Measurements from ENCODE around the gene SMOC2.

Gene SMOC2

DNA sequence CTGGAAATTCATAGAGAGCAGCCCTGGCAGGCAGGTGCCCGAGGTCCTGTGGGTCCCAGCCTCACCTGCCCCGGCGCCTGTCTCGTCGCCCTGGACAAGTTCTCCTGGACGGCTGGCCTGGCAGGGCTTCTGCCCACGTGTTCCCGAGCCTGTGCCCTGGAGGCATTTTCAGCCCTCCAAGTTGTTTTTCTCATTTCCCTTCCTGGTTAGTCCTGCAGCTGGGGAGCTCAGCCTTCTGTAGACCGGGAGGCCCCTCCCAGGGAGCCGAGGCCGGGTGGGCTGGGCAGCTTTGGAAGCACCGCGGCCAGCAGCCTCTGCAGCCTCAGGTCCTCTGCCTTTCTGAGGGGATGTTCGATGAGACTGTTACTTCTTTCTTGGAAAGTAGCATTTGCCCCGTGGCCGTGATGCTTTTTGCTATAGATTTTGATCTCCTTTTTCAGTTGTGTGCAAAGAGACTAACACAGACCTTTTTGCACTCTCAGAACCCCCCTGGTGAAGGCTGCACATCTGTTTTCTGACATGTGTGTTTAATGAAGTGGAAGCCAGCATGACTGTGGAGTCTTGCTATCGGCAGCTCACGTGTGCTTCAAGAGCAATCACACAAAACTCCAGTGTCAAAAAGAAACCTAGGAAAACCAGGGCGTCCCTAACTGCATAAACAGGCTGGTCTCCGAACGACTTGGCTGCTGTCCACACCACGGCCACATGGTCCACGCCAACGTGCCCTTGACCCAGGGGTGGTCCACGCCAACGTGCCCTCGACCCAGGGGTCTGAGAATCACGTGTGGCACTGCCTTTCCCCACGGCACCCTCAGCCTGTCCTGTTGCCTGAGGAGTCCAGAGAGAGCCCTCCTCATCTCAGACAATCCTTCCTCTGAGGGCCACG lies 207.5 kb downstream of the SMOC2 start:
- no peaks in the 10 kb centered on the region for H3K9me3 Mint-ChIP-seq
- H3K4me3 Mint-ChIP-seq: no peak overlapping the region
- H3K27ac Mint-ChIP-seq: no peak overlapping the region
- no peaks in the 10 kb centered on the region for H3K4me1 Mint-ChIP-seq (ENCODE audit: low read depth)
- no peak for DNase-seq
- H3K27me3 Mint-ChIP-seq: peaks cover 22% of the 10 kb centered on the region
- H3K36me3 Mint-ChIP-seq (ENCODE audit: low read depth): no peaks in the 10 kb centered on the region

DNA sequence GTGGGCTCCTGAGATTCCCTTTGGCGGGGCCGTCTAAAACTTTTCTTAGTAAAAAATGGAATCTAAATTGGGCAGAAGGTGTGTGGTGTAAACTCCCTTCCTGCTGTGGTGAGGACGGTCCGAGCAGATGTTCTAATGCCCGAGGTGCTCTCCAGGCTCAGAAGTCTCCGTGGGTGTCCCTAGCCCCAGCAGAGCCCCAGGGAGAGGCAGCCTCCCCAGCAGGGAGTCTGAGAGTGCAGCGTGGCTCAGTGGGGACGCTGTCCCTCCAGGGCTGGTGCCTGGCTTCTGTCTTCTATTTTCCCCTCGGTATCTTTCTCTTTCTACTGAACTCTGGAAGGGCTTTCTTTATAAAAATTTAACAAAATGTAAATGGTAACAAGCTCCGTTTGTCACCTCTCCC lies 208.2 kb downstream of the SMOC2 start:
- DNase-seq: no peak
- H3K4me1 Mint-ChIP-seq (ENCODE audit: low read depth): no peaks in the 10 kb centered on the region
- no peak overlapping the region for H3K27ac Mint-ChIP-seq
- no peaks in the 10 kb centered on the region for H3K36me3 Mint-ChIP-seq (ENCODE audit: low read depth)
- H3K9me3 Mint-ChIP-seq: no peaks in the 10 kb centered on the region
- no peak overlapping the region for H3K4me3 Mint-ChIP-seq
- H3K27me3 Mint-ChIP-seq: peaks cover 22% of the 10 kb centered on the region

DNA sequence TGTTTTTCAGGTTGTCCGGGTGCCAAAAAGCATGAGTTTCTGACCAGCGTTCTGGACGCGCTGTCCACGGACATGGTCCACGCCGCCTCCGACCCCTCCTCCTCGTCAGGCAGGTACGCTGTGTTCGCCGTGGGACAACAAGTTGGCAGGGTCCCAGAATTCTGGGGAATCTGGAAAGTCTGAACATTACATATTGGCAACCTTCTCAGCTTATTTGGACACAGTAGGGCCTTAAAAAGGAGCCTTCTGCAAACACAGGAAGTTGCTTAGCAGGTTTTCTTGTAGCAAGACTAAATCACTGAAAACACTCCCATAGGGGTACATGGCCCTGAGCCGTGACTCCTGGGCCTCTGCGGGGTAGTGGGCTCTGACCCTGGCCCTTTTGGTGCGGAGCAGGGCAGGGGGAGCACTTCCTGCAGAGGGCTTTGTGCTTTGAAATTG lies 209.7 kb downstream of the SMOC2 start:
- Mint-ChIP-seq H3K27ac (no peak overlapping the region), H3K36me3 (ENCODE audit: low read depth) (no peaks in the 10 kb centered on the region), H3K9me3 (no peaks in the 10 kb centered on the region), H3K4me3 (no peak overlapping the region), H3K27me3 (peaks cover 22% of the 10 kb centered on the region), H3K4me1 (ENCODE audit: low read depth) (no peaks in the 10 kb centered on the region)
- DNase-seq: no peak

DNA sequence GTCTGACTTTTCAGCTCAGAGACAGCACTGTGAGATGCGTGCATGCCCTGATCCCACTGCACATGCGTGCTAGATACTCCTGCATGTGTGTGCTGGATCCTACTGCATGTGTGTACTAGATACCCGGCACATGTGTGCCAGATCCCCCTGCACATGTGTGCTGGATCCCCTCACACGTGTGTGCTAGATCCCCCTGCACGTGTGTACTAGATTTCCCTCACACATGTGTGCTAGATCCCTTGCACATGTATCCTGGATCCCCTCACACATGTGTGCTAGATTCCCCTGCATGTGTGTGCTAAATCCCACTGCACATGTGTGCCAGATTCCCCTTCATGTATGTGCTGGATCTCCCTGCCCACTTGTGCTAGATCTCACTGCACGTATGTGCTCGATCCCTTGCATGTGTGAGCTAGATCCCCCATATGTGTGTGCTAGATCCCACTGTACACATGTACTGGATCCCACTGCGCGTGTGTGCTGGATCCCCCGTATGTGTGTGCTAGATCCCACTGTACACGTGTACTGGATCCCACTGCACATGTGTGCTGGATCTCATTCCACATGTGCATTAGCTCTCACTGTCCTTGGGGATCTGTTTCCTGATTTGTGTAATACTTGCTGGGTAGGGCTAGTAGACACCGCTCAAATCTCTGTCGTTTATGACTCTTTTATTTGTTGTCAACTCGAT lies 214.6 kb downstream of the SMOC2 start:
- Mint-ChIP-seq H3K27ac (no peak overlapping the region), H3K4me3 (no peak overlapping the region), H3K27me3 (no peaks in the 10 kb centered on the region), H3K9me3 (no peaks in the 10 kb centered on the region), H3K36me3 (ENCODE audit: low read depth) (no peaks in the 10 kb centered on the region), H3K4me1 (ENCODE audit: low read depth) (peaks cover 2% of the 10 kb centered on the region)
- DNase-seq: no peak

DNA sequence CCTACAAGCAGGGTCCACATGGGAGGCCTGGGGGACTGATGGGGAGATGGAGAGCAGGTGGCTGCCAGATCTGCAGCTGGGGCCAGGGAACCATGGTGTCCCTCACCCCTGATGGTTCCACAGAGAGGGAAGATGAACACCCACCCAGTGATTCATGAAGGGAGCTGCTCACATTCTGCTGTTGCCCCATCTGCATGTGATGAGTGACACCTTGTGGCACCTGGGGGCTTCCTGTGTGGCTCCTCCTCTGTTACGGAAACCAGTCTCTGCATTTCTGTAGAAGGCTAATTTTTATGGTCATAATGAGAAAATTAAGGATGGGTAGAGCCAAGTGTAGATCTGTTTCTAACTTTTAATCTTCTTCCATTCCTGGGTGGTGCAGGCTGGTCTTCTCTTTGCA lies 217.1 kb downstream of the SMOC2 start:
- peaks cover 10% of the 10 kb centered on the region for H3K27me3 Mint-ChIP-seq
- no peaks in the 10 kb centered on the region for H3K9me3 Mint-ChIP-seq
- no peak overlapping the region for H3K4me3 Mint-ChIP-seq
- peaks cover 2% of the 10 kb centered on the region for H3K4me1 Mint-ChIP-seq (ENCODE audit: low read depth)
- no peak for DNase-seq
- H3K27ac Mint-ChIP-seq: no peak overlapping the region
- no peaks in the 10 kb centered on the region for H3K36me3 Mint-ChIP-seq (ENCODE audit: low read depth)

DNA sequence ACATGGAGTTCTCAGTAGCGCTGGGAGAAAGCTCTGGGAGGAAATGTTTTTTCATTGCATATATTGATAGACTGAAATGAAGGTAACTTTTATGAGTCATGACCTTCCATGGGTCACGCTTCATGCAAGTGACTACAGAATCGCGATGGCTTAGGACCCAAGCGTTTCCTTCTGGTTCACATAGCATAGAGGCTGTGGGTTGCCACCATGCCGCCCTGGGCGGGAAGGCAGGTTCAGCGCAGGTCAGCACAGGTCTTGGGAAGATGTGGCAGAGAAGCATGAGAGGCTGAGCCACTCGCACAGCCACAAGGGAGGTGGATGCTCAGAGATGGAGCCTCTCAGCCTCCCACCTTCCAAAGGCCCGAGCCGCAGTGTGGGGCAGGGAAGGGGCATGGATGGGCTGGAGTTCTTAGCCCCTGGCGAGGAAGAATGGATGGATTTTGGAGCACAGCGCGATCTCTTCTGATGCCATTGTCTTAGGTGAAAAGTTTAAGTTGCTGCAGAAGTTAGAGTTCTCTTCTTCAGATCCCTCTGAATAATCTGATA lies 219.5 kb downstream of the SMOC2 start:
- DNase-seq: no peak
- Mint-ChIP-seq H3K9me3 (no peaks in the 10 kb centered on the region), H3K27me3 (peaks cover 15% of the 10 kb centered on the region), H3K4me1 (ENCODE audit: low read depth) (peaks cover 2% of the 10 kb centered on the region), H3K36me3 (ENCODE audit: low read depth) (no peaks in the 10 kb centered on the region), H3K27ac (no peak overlapping the region), H3K4me3 (no peak overlapping the region)

DNA sequence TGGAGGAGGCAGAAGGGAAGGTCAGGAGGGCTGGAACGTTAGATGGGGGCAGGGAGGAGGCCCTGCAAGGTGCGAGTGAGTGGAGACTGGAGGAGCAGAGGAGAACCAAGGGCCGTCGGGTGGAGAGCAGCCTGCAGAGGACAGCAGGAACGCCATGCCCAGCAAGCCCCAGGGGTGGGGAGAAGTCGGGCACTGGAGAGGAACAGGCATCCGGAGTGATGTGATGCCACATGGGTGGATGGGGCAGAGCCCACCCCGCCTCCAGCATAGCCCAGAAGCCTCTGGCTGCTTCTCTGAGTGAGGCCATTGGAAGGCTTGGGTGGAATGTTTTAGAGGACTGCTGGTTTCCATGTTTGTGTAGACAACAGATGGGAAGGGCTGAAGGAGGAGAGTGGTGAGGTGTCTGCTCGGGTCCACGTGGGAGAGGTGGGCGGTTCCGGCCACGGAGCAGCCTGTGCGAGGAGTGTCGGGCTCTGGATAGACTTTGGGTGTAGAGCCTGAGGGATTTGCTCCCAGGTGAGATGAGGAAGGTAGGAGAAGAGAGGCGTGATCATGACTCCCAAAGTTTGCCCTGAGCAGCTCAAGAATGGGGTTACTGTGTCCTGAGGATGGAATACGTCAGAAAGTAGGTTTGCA lies 221.4 kb downstream of the SMOC2 start:
- Mint-ChIP-seq H3K27ac (no peak overlapping the region), H3K4me3 (no peak overlapping the region)
- no peak for DNase-seq

DNA sequence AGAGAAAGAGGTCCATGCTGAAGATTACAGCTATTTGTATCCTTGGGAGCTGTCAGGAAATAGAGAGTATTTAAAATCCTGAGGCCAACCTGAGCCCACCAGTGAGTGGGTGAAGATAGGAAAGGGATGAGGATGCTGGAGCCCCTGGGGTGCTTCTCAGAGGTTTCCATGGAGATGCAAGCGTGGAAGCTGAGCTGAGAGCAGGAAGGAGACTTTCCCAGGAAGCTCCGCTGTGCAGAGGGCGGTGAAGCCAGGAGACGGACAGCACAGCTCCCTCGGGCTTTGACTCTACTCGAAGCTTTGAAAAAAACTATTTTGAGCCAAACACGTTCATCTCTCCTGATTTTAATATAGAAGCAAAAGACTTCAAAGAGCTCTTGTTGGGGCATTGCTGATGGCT lies 222.1 kb downstream of the SMOC2 start:
- H3K4me1 Mint-ChIP-seq (ENCODE audit: low read depth): no peaks in the 10 kb centered on the region
- H3K9me3 Mint-ChIP-seq: no peaks in the 10 kb centered on the region
- H3K27me3 Mint-ChIP-seq: peaks cover 19% of the 10 kb centered on the region
- H3K4me3 Mint-ChIP-seq: no peak overlapping the region
- H3K27ac Mint-ChIP-seq: no peak overlapping the region
- DNase-seq: no peak
- H3K36me3 Mint-ChIP-seq (ENCODE audit: low read depth): no peaks in the 10 kb centered on the region

More for the DNA sequence above, 221.4 kb downstream of the SMOC2 start:
- Mint-ChIP-seq H3K27me3 (peaks cover 19% of the 10 kb centered on the region), H3K4me1 (ENCODE audit: low read depth) (peaks cover 2% of the 10 kb centered on the region), H3K9me3 (no peaks in the 10 kb centered on the region), H3K36me3 (ENCODE audit: low read depth) (no peaks in the 10 kb centered on the region)

DNA sequence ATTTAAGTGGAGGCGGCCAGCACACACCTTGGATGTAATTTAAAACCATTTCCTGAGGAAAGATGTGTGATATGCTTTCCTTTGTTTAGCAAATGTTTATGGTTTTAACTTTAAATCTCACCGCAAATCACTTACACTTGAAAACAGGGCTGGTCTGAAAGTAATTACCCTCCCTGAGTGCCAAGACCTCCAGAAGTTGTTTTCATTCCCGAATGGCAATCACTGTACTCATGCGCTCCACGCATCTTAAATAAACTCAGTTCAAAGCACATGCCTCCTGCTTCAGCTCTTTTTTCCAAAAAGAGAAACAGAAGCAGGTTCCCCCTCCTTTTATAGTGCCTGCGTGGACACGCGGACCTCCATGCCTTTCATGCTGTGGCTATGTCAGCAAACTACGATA lies 224.0 kb downstream of the SMOC2 start:
- no peaks in the 10 kb centered on the region for H3K36me3 Mint-ChIP-seq (ENCODE audit: low read depth)
- no peak overlapping the region for H3K4me3 Mint-ChIP-seq
- DNase-seq: no peak
- peaks cover 19% of the 10 kb centered on the region for H3K27me3 Mint-ChIP-seq
- H3K4me1 Mint-ChIP-seq (ENCODE audit: low read depth): no peaks in the 10 kb centered on the region
- H3K9me3 Mint-ChIP-seq: no peaks in the 10 kb centered on the region
- no peak overlapping the region for H3K27ac Mint-ChIP-seq

DNA sequence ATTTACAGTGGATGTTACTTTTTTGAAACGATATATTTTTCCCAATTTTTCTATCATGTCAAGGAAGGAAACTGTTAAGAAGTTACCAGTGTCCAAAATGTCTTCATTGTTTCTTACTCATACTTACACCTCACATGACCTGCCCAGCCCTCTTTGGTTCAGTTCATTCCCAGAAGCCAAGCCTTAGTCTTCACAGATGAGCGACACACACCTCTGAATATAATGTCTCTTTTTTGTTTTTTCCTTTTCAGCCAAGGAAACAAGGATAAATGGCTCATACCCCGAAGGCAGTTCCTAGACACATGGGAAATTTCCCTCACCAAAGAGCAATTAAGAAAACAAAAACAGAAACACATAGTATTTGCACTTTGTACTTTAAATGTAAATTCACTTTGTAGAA lies 225.2 kb downstream of the SMOC2 start:
- H3K9me3 Mint-ChIP-seq: no peaks in the 10 kb centered on the region
- DNase-seq: no peak
- peaks cover 19% of the 10 kb centered on the region for H3K27me3 Mint-ChIP-seq
- H3K36me3 Mint-ChIP-seq (ENCODE audit: low read depth): no peaks in the 10 kb centered on the region
- H3K4me1 Mint-ChIP-seq (ENCODE audit: low read depth): no peaks in the 10 kb centered on the region
- H3K27ac Mint-ChIP-seq: no peak overlapping the region
- H3K4me3 Mint-ChIP-seq: no peak overlapping the region

DNA sequence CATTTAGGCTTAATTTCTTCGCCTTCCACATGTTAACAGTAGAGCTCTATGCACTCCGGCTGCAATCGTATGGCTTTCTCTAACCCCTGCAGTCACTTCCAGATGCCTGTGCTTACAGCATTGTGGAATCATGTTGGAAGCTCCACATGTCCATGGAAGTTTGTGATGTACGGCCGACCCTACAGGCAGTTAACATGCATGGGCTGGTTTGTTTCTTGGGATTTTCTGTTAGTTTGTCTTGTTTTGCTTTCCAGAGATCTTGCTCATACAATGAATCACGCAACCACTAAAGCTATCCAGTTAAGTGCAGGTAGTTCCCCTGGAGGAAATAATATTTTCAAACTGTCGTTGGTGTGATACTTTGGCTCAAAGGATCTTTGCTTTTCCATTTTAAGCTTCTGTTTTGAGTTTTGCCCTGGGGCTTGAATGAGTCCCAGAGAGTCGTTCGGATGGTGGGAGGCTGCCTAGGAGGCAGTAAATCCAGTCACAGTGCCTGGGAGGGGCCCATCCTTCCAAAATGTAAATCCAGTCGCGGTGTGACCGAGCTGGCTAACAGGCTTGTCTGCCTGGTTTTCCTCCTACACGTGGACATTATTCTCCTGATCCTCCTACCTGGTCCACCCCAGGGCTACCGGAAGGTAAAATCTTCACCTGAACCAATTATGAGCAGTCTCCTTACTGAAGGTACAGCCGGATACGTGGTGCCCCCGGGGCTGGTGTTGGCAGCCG lies 225.9 kb downstream of the SMOC2 start:
- no peak overlapping the region for H3K4me3 Mint-ChIP-seq
- H3K27ac Mint-ChIP-seq: no peak overlapping the region
- no peak for DNase-seq
- no peaks in the 10 kb centered on the region for H3K9me3 Mint-ChIP-seq
- peaks cover 19% of the 10 kb centered on the region for H3K27me3 Mint-ChIP-seq
- H3K4me1 Mint-ChIP-seq (ENCODE audit: low read depth): no peaks in the 10 kb centered on the region
- H3K36me3 Mint-ChIP-seq (ENCODE audit: low read depth): no peaks in the 10 kb centered on the region

DNA sequence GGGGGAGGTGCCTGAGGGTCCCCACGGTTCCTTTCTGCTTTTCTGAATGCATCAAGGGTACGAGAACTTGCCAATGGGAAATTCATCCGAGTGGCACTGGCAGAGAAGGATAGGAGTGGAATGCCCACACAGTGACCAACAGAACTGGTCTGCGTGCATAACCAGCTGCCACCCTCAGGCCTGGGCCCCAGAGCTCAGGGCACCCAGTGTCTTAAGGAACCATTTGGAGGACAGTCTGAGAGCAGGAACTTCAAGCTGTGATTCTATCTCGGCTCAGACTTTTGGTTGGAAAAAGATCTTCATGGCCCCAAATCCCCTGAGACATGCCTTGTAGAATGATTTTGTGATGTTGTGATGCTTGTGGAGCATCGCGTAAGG lies 226.4 kb downstream of the SMOC2 start:
- Mint-ChIP-seq H3K4me3 (no peak overlapping the region), H3K36me3 (ENCODE audit: low read depth) (no peaks in the 10 kb centered on the region), H3K4me1 (ENCODE audit: low read depth) (no peaks in the 10 kb centered on the region), H3K27me3 (peaks cover 15% of the 10 kb centered on the region), H3K9me3 (no peaks in the 10 kb centered on the region), H3K27ac (no peak overlapping the region)
- no peak for DNase-seq

DNA sequence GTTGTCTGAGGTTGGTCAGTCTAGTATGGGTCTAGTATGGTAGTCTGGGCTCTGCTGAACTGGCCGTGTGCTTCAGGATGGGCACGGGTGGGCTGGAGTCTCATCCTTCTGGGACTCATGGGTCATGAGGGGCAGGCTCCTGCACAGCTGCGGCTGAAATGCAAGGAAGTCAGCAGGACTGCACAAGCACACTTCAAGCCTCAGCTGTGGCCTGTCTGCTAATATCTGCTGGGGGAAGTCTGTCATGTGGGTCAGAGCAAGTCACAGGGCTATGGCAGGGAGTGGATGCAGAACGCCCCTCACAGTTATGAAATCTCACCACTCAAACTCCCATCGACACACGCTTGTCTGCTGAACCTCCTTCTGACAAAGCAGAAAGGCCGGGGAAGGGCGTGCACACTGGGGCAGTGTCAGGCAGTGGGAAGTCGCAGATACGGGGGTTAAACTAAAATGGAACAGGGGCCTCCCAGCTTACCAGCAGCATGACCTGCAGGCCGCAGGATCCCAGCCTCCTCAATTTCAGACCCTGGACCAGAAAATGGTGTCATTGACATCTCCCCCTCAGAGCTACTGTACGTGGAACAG lies 229.5 kb downstream of the SMOC2 start:
- no peak for DNase-seq
- no peak overlapping the region for H3K4me3 Mint-ChIP-seq
- H3K27ac Mint-ChIP-seq: no peak overlapping the region
- H3K4me1 Mint-ChIP-seq (ENCODE audit: low read depth): no peaks in the 10 kb centered on the region
- no peaks in the 10 kb centered on the region for H3K9me3 Mint-ChIP-seq
- H3K36me3 Mint-ChIP-seq (ENCODE audit: low read depth): no peaks in the 10 kb centered on the region
- peaks cover 4% of the 10 kb centered on the region for H3K27me3 Mint-ChIP-seq
